ENCODE data around the gene CFC1. TPM values are rescaled to one million over a fixed set of nuclear protein-coding genes. Genes with fewer than 3 reads are reported as not detected.
"Not testable (repeated sequence)": the region's sequence is repeated elsewhere in the genome, so short reads cannot be mapped to it uniquely, and the experiment has no call there.

CFC1 gene
- total and polyA plus RNA-seq, 2 of the 4 experiments (the other 2 are of a cell fraction), result not detected

- H4K5ac ChIP-seq (ENCODE audit: low read depth, low read length); H3K4me3 ChIP-seq (ENCODE audit: insufficient read depth, low read depth, low read length); H3K56ac ChIP-seq (ENCODE audit: extremely low read depth, insufficient read depth, low read length); H3K9ac ChIP-seq (ENCODE audit: low read depth, low read length); in situ Hi-C loops (cut with MboI; ENCODE audit: low sequenced_read_pairs); H2BK20ac ChIP-seq (ENCODE audit: low read depth, low read length); H3K27ac ChIP-seq (ENCODE audit: insufficient read depth, low read length); H2BK15ac ChIP-seq (ENCODE audit: low read depth, low read length); H3K79me1 ChIP-seq (ENCODE audit: low read depth in 1 of 2, low read length in 2 of 2); H3K27me3 ChIP-seq (ENCODE audit: control insufficient read depth, insufficient read depth, low read length); H3K23ac ChIP-seq (ENCODE audit: low read depth, low read length); H2AK9ac ChIP-seq (replicated peaks; ENCODE audit: low read depth, low read length, poor library complexity); H3K14ac ChIP-seq (replicated peaks; ENCODE audit: low read depth, low read length); H3K4ac ChIP-seq (ENCODE audit: low read depth, low read length); H3K36me3 ChIP-seq (ENCODE audit: control insufficient read depth, insufficient read depth, low read length); POLR2A ChIA-PET (ENCODE audit: unreplicated experiment); H3K4me1 ChIP-seq (ENCODE audit: control insufficient read depth, insufficient read depth, low read length); H3K9me1 ChIP-seq (ENCODE audit: insufficient read depth, low read length); DNase-seq; dilution Hi-C loops (cut with HindIII; ENCODE audit: low sequenced_read_pairs, unreplicated experiment); CTCF ChIA-PET; H4K8ac ChIP-seq (ENCODE audit: low read depth in 2 of 2, low read length in 2 of 2); H3K9me3 ChIP-seq (ENCODE audit: control insufficient read depth, insufficient read depth, low read length); H4K91ac ChIP-seq (ENCODE audit: insufficient read depth, low read depth, low read length); H4K20me1 ChIP-seq (ENCODE audit: insufficient read depth, low read length); H2AFZ ChIP-seq (replicated peaks; ENCODE audit: low read length, poor library complexity); intact Hi-C loops (cut with micrococcal nuclease); H2BK5ac ChIP-seq (ENCODE audit: low read depth, low read length, poor library complexity, severe bottlenecking); H3K18ac ChIP-seq (ENCODE audit: low read depth, low read length); H2BK120ac ChIP-seq (ENCODE audit: low read depth, low read length); BruUV-seq (replicated peaks); H2AK5ac ChIP-seq (ENCODE audit: low read depth, low read length); H3K4me2 ChIP-seq (ENCODE audit: low read depth, low read length): not testable (repeated sequence)
- WGBS, 2 experiments (ENCODE audit: extremely low coverage in 2 of 2, insufficient read length in 1 of 2), result 50% methylated on average over 4 of the region's 40 CpGs; no CpG with 5 or more reads in 1 of the 2 experiments
- ATAC-seq (ENCODE audit: low read depth), result peak; percentile 29; the same call in 1 of the 2 replicates
These were observed 6.5 kb downstream of the CFC1 start for GRCh38 chr2:130592791-130593414.

GRCh38 chr2:130590842-130591359 is 8.5 kb downstream of the CFC1 start:
- H4K20me1 ChIP-seq (ENCODE audit: insufficient read depth, low read length); H3K79me1 ChIP-seq (ENCODE audit: low read depth in 1 of 2, low read length in 2 of 2); H4K5ac ChIP-seq (ENCODE audit: low read depth, low read length); H3K23ac ChIP-seq (ENCODE audit: low read depth, low read length); H2BK5ac ChIP-seq (ENCODE audit: low read depth, low read length, poor library complexity, severe bottlenecking); DNase-seq; H3K9me3 ChIP-seq (ENCODE audit: control insufficient read depth, insufficient read depth, low read length); H2AK5ac ChIP-seq (ENCODE audit: low read depth, low read length); H3K14ac ChIP-seq (replicated peaks; ENCODE audit: low read depth, low read length); H3K4ac ChIP-seq (ENCODE audit: low read depth, low read length); dilution Hi-C loops (cut with HindIII; ENCODE audit: low sequenced_read_pairs, unreplicated experiment); H3K9ac ChIP-seq (ENCODE audit: low read depth, low read length); H3K56ac ChIP-seq (ENCODE audit: extremely low read depth, insufficient read depth, low read length); intact Hi-C loops (cut with micrococcal nuclease); H2AFZ ChIP-seq (replicated peaks; ENCODE audit: low read length, poor library complexity); H3K4me3 ChIP-seq (ENCODE audit: insufficient read depth, low read depth, low read length); H3K9me1 ChIP-seq (ENCODE audit: insufficient read depth, low read length); H4K8ac ChIP-seq (ENCODE audit: low read depth in 2 of 2, low read length in 2 of 2); H4K91ac ChIP-seq (ENCODE audit: insufficient read depth, low read depth, low read length); CTCF ChIA-PET; H3K27me3 ChIP-seq (ENCODE audit: control insufficient read depth, insufficient read depth, low read length); H2BK120ac ChIP-seq (ENCODE audit: low read depth, low read length); H2BK20ac ChIP-seq (ENCODE audit: low read depth, low read length); H3K4me2 ChIP-seq (ENCODE audit: low read depth, low read length); POLR2A ChIA-PET (ENCODE audit: unreplicated experiment); H2AK9ac ChIP-seq (replicated peaks; ENCODE audit: low read depth, low read length, poor library complexity); H2BK15ac ChIP-seq (ENCODE audit: low read depth, low read length); H3K36me3 ChIP-seq (ENCODE audit: control insufficient read depth, insufficient read depth, low read length); H3K27ac ChIP-seq (ENCODE audit: insufficient read depth, low read length); H3K4me1 ChIP-seq (ENCODE audit: control insufficient read depth, insufficient read depth, low read length); H3K18ac ChIP-seq (ENCODE audit: low read depth, low read length); BruUV-seq (replicated peaks); in situ Hi-C loops (cut with MboI; ENCODE audit: low sequenced_read_pairs): not testable (repeated sequence)
- peak; percentile 24; the same call in 1 of the 2 replicates for ATAC-seq (ENCODE audit: low read depth)
- WGBS, 2 experiments (ENCODE audit: extremely low coverage in 2 of 2, insufficient read length in 1 of 2), result no CpG with 5 or more reads among the region's 7 CpGs

Data from IMR-90 (cell line).